CD14-positive monocyte (primary cell): Measurements from ENCODE around the gene SLC39A9. TPM values are rescaled to one million over a fixed set of nuclear protein-coding genes. Genes with fewer than 3 reads are reported as not detected.

ENCODE experiments used
- DNase-seq, 3 donors: peaks; one replicate each; pipeline ENCODE4 v3.0.0-alpha.2; 2011 to 2022
- H2AFZ ChIP-seq: 2 replicates; pipeline ENCODE4 v1.6.0; 2012; ENCODE audit warnings: mild to moderate bottlenecking, low read depth, low read length, inconsistent platforms; ENCODE audit not compliant: insufficient read depth, poor library complexity, severe bottlenecking
- H3K27ac ChIP-seq, 2 donors: 1 replicate in 1 of 2; 2 replicates in 1 of 2; pipeline ENCODE4 v1.5.1; 2012 to 2013; ENCODE audit warnings: low read length in 2 of 2, control low read depth in 1 of 2, inconsistent platforms in 1 of 2, low read depth in 1 of 2, mild to moderate bottlenecking in 1 of 2
- H3K27me3 ChIP-seq, 2 donors: one replicate each; pipeline versions ENCODE4 v1.6.0 to v1.6.1; 2011 to 2013; ENCODE audit warnings: low read length in 2 of 2; ENCODE audit not compliant: control insufficient read depth in 2 of 2, insufficient read depth in 2 of 2
- H3K36me3 ChIP-seq, 2 donors: replicated peaks in 1 of 2; 1 replicate in 1 of 2; 2 replicates in 1 of 2; pipeline versions ENCODE4 v1.5.1 to v1.6.1; 2012 to 2013; ENCODE audit warnings: low read length in 2 of 2, control low read depth in 1 of 2, inconsistent platforms in 1 of 2, mild to moderate bottlenecking in 1 of 2; ENCODE audit not compliant: insufficient read depth in 2 of 2, control insufficient read depth in 1 of 2
- H3K4me1 ChIP-seq, 2 donors: 1 replicate in 1 of 2; 2 replicates in 1 of 2; pipeline versions ENCODE4 v1.5.1 to v1.6.1; 2012 to 2013; ENCODE audit warnings: low read length in 2 of 2, control low read depth in 1 of 2, inconsistent platforms in 1 of 2, mild to moderate bottlenecking in 1 of 2, moderate library complexity in 1 of 2; ENCODE audit not compliant: insufficient read depth in 2 of 2, control insufficient read depth in 1 of 2
- H3K4me2 ChIP-seq: replicated peaks from 2 replicates; pipeline ENCODE3; 2012; ENCODE audit warnings: low read length, moderate library complexity, mild to moderate bottlenecking; ENCODE audit not compliant: poor library complexity, severe bottlenecking; ENCODE audit errors: extremely low read depth
- H3K4me3 ChIP-seq, 3 experiments: fragments of 200-600 bp in 1 of 3; sonication (generic) in 1 of 3; replicated peaks in 1 of 3; 1 replicate in 2 of 3; 2 replicates in 1 of 3; pipeline ENCODE4 v1.5.1; 2011 to 2013; ENCODE audit warnings: low read length in 3 of 3, mild to moderate bottlenecking in 3 of 3, control low read depth in 2 of 3, low read depth in 2 of 3, inconsistent platforms in 1 of 3, moderate library complexity in 1 of 3
- H3K79me2 ChIP-seq: 2 replicates; pipeline ENCODE4 v1.6.0; 2012; ENCODE audit warnings: mild to moderate bottlenecking, control low read depth, inconsistent platforms, low read length, moderate library complexity; ENCODE audit not compliant: insufficient read depth
- H3K9ac ChIP-seq: 2 replicates; pipeline ENCODE4 v1.6.0; 2017; ENCODE audit warnings: low read length, mild to moderate bottlenecking; ENCODE audit not compliant: insufficient read depth, poor library complexity, severe bottlenecking
- H3K9me3 ChIP-seq, 2 donors: replicated peaks in 1 of 2; 1 replicate in 1 of 2; 2 replicates in 1 of 2; pipeline versions ENCODE4 v1.5.1 to v1.6.1; 2012 to 2013; ENCODE audit warnings: low read length in 2 of 2, control low read depth in 1 of 2; ENCODE audit not compliant: control insufficient read depth in 1 of 2, insufficient read depth in 1 of 2
- H4K20me1 ChIP-seq: 2 replicates; pipeline ENCODE4 v1.6.0; 2012; ENCODE audit warnings: mild to moderate bottlenecking, low read length, control low read depth, moderate library complexity; ENCODE audit not compliant: insufficient read depth
- H3K27ac Mint-ChIP-seq, 7 donors: one replicate each; pipeline ENCODE4 v1.8.0; 2020; ENCODE audit warnings: mild to moderate bottlenecking in 7 of 7, mixed read lengths in 7 of 7, moderate library complexity in 6 of 7, inconsistent platforms in 2 of 7
- H3K27me3 Mint-ChIP-seq, 3 donors: one replicate each; pipeline ENCODE4 v1.8.0; 2021 to 2022; ENCODE audit warnings: low read depth in 3 of 3, mild to moderate bottlenecking in 3 of 3, mixed read lengths in 3 of 3, moderate library complexity in 3 of 3, inconsistent platforms in 1 of 3
- H3K36me3 Mint-ChIP-seq, 2 donors: one replicate each; pipeline ENCODE4 v1.8.0; 2020; ENCODE audit warnings: mixed read lengths in 2 of 2, inconsistent platforms in 1 of 2, mild to moderate bottlenecking in 1 of 2
- H3K4me1 Mint-ChIP-seq: one replicate; pipeline ENCODE4 v1.8.0; 2020; ENCODE audit warnings: mild to moderate bottlenecking, mixed read lengths
- H3K4me3 Mint-ChIP-seq, 2 donors: one replicate each; pipeline ENCODE4 v1.8.0; 2020; ENCODE audit warnings: mild to moderate bottlenecking in 2 of 2, mixed read lengths in 2 of 2, moderate library complexity in 1 of 2
- H3K9me3 Mint-ChIP-seq, 7 donors: one replicate each; pipeline ENCODE4 v1.8.0; 2020 to 2022; ENCODE audit warnings: mixed read lengths in 7 of 7, mild to moderate bottlenecking in 6 of 7, moderate library complexity in 6 of 7, inconsistent platforms in 2 of 7
- WGBS: methylation state at CpG from one replicate; pipeline ENCODE4 v1.1.5; 2013; ENCODE audit warnings: missing lambda C conversion rate; ENCODE audit not compliant: insufficient coverage; 5-methylcytosine and 5-hydroxymethylcytosine counted together
- intact Hi-C, 2 donors: fragments of 100-400 bp; cut with micrococcal nuclease; formaldehyde crosslinking; loops; one replicate each; pipeline versions ENCODE4 v1.15.0 to v1.15.1; 2023
- polyA plus RNA-seq, 3 donors: library from polyadenylated mRNA; depleted of rRNA in 1 of 3; unstranded in 2 of 3; stranded (reverse) in 1 of 3; fragments of 300-500 nt in 2 of 3; fragments of >200 nt in 1 of 3; fragmentation: Illumina TruSeq in 2 of 3; gene quantifications; 1 replicate in 2 of 3; 2 replicates in 1 of 3; pipeline ENCODE4 v1.2.3, GENCODE V29; 2012 to 2021
- TF ChIP-seq, protein P1 (sequence below): fragments of 200-600 bp; IDR thresholded peaks from one replicate; pipeline ENCODE4 v1.8.0; 2022; ENCODE audit warnings: antibody characterized with exemption, mild to moderate bottlenecking

SLC39A9 gene
- polyA plus RNA-seq, 3 donors: 28.6 to 44.2 (median 37.6) TPM

DNA sequence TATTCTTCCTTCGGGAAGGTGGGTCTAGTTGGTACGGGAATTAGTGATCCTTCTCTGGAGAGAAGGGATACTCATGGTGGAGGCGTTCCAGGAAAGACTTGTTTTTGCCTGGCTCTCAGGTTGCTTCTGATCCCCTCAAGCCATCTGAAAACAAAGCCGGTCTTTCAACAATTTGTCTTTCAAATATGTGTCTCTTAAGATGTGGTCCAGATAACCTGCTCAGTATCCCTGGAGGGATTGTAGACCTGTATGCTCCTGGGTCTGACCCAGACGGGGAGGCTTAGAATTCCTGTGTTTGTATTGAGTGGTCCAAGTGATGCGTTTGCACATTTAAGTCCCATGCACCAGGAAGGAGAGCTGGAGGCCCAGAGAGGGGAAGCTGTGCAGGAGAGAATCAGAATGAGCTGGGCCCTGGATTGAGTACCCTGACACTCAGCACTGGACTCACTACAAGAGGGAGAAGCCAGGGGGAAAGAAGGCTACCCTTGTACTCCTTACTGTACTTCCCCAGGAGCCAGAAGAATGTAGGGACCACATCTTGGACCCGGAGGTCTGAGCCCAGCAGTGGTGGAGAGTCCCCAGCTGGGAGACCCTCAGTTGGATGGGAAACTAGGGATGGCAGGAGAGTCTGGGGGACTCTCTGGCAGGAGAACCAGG lies 40.8 kb upstream of the SLC39A9 start:
- Histone ChIP-seq H3K79me2 (no peaks in the 10 kb centered on the region), H3K9ac (peak overlapping the region; percentile 15), H3K36me3 (no peaks in the 10 kb centered on the region), H3K9me3 (no peaks in the 10 kb centered on the region), H3K27me3 (no peaks in the 10 kb centered on the region), H2AFZ (no peak overlapping the region), H3K4me2 (no peak overlapping the region), H4K20me1 (no peaks in the 10 kb centered on the region), H3K27ac (no peak overlapping the region), H3K4me1 (no peaks in the 10 kb centered on the region), H3K4me3 (no peak overlapping the region)
- Mint-ChIP-seq H3K36me3 (no peaks in the 10 kb centered on the region), H3K9me3 (no peaks in the 10 kb centered on the region), H3K27me3 (peaks cover 5 to 11% (median 6%) of the 10 kb centered on the region in 3 donors), H3K4me3 (no peak overlapping the region), H3K4me1 (peaks cover 6% of the 10 kb centered on the region), H3K27ac (no peak overlapping the region)
- intact Hi-C loops: no loop called here
- DNase-seq: no peak
- WGBS: 93% methylated on average over 3 of the region's 7 CpGs
- TF ChIP-seq, protein P1, sequence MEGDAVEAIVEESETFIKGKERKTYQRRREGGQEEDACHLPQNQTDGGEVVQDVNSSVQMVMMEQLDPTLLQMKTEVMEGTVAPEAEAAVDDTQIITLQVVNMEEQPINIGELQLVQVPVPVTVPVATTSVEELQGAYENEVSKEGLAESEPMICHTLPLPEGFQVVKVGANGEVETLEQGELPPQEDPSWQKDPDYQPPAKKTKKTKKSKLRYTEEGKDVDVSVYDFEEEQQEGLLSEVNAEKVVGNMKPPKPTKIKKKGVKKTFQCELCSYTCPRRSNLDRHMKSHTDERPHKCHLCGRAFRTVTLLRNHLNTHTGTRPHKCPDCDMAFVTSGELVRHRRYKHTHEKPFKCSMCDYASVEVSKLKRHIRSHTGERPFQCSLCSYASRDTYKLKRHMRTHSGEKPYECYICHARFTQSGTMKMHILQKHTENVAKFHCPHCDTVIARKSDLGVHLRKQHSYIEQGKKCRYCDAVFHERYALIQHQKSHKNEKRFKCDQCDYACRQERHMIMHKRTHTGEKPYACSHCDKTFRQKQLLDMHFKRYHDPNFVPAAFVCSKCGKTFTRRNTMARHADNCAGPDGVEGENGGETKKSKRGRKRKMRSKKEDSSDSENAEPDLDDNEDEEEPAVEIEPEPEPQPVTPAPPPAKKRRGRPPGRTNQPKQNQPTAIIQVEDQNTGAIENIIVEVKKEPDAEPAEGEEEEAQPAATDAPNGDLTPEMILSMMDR: no peak

- Histone ChIP-seq H3K9ac (peak overlapping the region; percentile 15), H3K36me3 (no peaks in the 10 kb centered on the region), H3K79me2 (no peaks in the 10 kb centered on the region), H3K4me2 (no peak overlapping the region), H3K27me3 (no peaks in the 10 kb centered on the region), H3K4me3 (no peak overlapping the region), H3K27ac (no peak overlapping the region), H3K9me3 (no peaks in the 10 kb centered on the region), H2AFZ (no peak overlapping the region), H4K20me1 (no peaks in the 10 kb centered on the region), H3K4me1 (no peaks in the 10 kb centered on the region)
- no peak for DNase-seq
- intact Hi-C loops: no loop called here
- H3K4me3 Mint-ChIP-seq: no peak overlapping the region
- WGBS: 69% methylated on average over 11 of the region's 12 CpGs
- H3K36me3 Mint-ChIP-seq: no peaks in the 10 kb centered on the region
- H3K9me3 Mint-ChIP-seq: no peaks in the 10 kb centered on the region
- H3K27ac Mint-ChIP-seq: no peak overlapping the region
- TF ChIP-seq, protein P1: no peak
- H3K27me3 Mint-ChIP-seq: peaks cover 5 to 9% (median 8%) of the 10 kb centered on the region in 3 donors
- peaks cover 6% of the 10 kb centered on the region for H3K4me1 Mint-ChIP-seq
These were observed 40.1 kb upstream of the SLC39A9 start for GRCh38 chr14:69358233-69358963.
